OCI-LY1 (cell line): Measurements from ENCODE around the gene UGT1A4.
"Not testable (repeated sequence)": the region's sequence is repeated elsewhere in the genome, so short reads cannot be mapped to it uniquely, and the experiment has no call there.

Experiments used
- H2AFZ ChIP-seq: fragments of 200-600 bp; sonication (generic), shearing (Covaris generic); 2 replicates; pipeline ENCODE4 v1.6.0; 2014; ENCODE audit warnings: antibody characterized with exemption, mild to moderate bottlenecking, low read length
- H3F3A ChIP-seq: fragments of 200-600 bp; sonication (generic), shearing (Covaris generic); 2 replicates; pipeline ENCODE4 v1.6.0; 2014; ENCODE audit warnings: mild to moderate bottlenecking, antibody characterized with exemption, low read length, moderate library complexity; ENCODE audit not compliant: insufficient read depth
- H3K27ac ChIP-seq: fragments of 200-600 bp; sonication (generic); 2 replicates; pipeline ENCODE4 v1.5.1; 2014; ENCODE audit warnings: low read length, mixed run types, mild to moderate bottlenecking, low read depth; ENCODE audit not compliant: poor library complexity, severe bottlenecking
- H3K27me3 ChIP-seq: fragments of 200-600 bp; sonication (generic); 2 replicates; pipeline ENCODE4 v1.6.0; 2014; ENCODE audit warnings: antibody characterized with exemption, mild to moderate bottlenecking, low read length, moderate library complexity; ENCODE audit not compliant: insufficient read depth
- H3K36me3 ChIP-seq: fragments of 200-600 bp; sonication (generic); 2 replicates; pipeline ENCODE4 v1.6.1; 2014; ENCODE audit warnings: mild to moderate bottlenecking, antibody characterized with exemption, low read length, moderate library complexity, mixed read lengths; ENCODE audit not compliant: insufficient read depth
- H3K4me1 ChIP-seq: fragments of 200-600 bp; sonication (generic); 2 replicates; pipeline ENCODE4 v1.5.1; 2014; ENCODE audit warnings: mild to moderate bottlenecking, low read length, moderate library complexity; ENCODE audit not compliant: insufficient read depth, severe bottlenecking
- H3K4me2 ChIP-seq: fragments of 200-600 bp; sonication (generic), shearing (Covaris generic); 2 replicates; pipeline ENCODE4 v1.6.1; 2014; ENCODE audit warnings: low read length
- H3K4me3 ChIP-seq: fragments of 200-600 bp; sonication (generic); 2 replicates; pipeline ENCODE4 v1.5.1; 2014; ENCODE audit warnings: low read length, low read depth, mild to moderate bottlenecking, mixed read lengths; ENCODE audit not compliant: poor library complexity, severe bottlenecking
- H3K79me2 ChIP-seq: fragments of 200-600 bp; shearing (Covaris generic); 2 replicates; pipeline ENCODE4 v1.6.1; 2016; ENCODE audit warnings: mixed run types, low read length, mixed read lengths; ENCODE audit not compliant: insufficient read depth
- H3K9ac ChIP-seq: fragments of 200-600 bp; sonication (generic), shearing (Covaris generic); 2 replicates; pipeline ENCODE4 v1.6.1; 2014; ENCODE audit warnings: mild to moderate bottlenecking, low read length, mixed read lengths
- H3K9me2 ChIP-seq: fragments of 200-600 bp; sonication (generic), shearing (Covaris generic); 2 replicates; pipeline ENCODE4 v1.6.1; 2014; ENCODE audit warnings: low read depth, mild to moderate bottlenecking, low read length, mixed read lengths
- H3K9me3 ChIP-seq: fragments of 200-600 bp; shearing (Covaris generic); 2 replicates; pipeline ENCODE4 v1.6.1; 2014; ENCODE audit warnings: low read length, mixed read lengths
- H4K20me1 ChIP-seq: fragments of 200-600 bp; sonication (generic), shearing (Covaris generic); 2 replicates; pipeline ENCODE4 v1.6.0; 2016; ENCODE audit warnings: mild to moderate bottlenecking, low read length; ENCODE audit not compliant: insufficient read depth
- EZH2 ChIP-seq: fragments of 200-600 bp; sonication (generic), shearing (Covaris generic); IDR thresholded peaks from 2 replicates; pipeline ENCODE4 v1.8.0; 2017; ENCODE audit warnings: borderline replicate concordance, mixed run types, mild to moderate bottlenecking, antibody characterized with exemption, low read length, moderate library complexity, mixed read lengths
- TF ChIP-seq, protein P1 (sequence below): fragments of 200-600 bp; sonication (generic), shearing (Covaris generic); IDR thresholded peaks from 2 replicates; pipeline ENCODE4 v1.5.1; 2017; ENCODE audit warnings: mild to moderate bottlenecking, antibody characterized with exemption, low read length, moderate library complexity, mixed read lengths

UGT1A4 gene

GRCh38 chr2:233746475-233747282, 28.1 kb downstream of the UGT1A4 start:
- Histone ChIP-seq H2AFZ (no peak overlapping the region), H3K4me3 (no peak overlapping the region), H3K4me1 (no peaks in the 10 kb centered on the region), H3K27me3 (no peaks in the 10 kb centered on the region), H3K9ac (no peak overlapping the region), H3K36me3 (no peaks in the 10 kb centered on the region), H3F3A (no peaks in the 10 kb centered on the region), H3K9me2 (no peaks in the 10 kb centered on the region), H4K20me1 (no peaks in the 10 kb centered on the region), H3K79me2 (no peaks in the 10 kb centered on the region), H3K4me2 (no peak overlapping the region), H3K27ac (no peak overlapping the region), H3K9me3 (no peaks in the 10 kb centered on the region)
- TF ChIP-seq, protein P1, sequence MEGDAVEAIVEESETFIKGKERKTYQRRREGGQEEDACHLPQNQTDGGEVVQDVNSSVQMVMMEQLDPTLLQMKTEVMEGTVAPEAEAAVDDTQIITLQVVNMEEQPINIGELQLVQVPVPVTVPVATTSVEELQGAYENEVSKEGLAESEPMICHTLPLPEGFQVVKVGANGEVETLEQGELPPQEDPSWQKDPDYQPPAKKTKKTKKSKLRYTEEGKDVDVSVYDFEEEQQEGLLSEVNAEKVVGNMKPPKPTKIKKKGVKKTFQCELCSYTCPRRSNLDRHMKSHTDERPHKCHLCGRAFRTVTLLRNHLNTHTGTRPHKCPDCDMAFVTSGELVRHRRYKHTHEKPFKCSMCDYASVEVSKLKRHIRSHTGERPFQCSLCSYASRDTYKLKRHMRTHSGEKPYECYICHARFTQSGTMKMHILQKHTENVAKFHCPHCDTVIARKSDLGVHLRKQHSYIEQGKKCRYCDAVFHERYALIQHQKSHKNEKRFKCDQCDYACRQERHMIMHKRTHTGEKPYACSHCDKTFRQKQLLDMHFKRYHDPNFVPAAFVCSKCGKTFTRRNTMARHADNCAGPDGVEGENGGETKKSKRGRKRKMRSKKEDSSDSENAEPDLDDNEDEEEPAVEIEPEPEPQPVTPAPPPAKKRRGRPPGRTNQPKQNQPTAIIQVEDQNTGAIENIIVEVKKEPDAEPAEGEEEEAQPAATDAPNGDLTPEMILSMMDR = no peak
- no peak for TF ChIP-seq EZH2

GRCh38 chr2:233747283-233747544, 28.7 kb downstream of the UGT1A4 start:
- Histone ChIP-seq H3K79me2 (no peaks in the 10 kb centered on the region), H3K4me3 (no peak overlapping the region), H4K20me1 (no peaks in the 10 kb centered on the region), H2AFZ (no peak overlapping the region), H3K9ac (no peak overlapping the region), H3K27me3 (no peaks in the 10 kb centered on the region), H3F3A (no peaks in the 10 kb centered on the region), H3K27ac (no peak overlapping the region), H3K36me3 (no peaks in the 10 kb centered on the region), H3K9me3 (no peaks in the 10 kb centered on the region), H3K4me2 (no peak overlapping the region), H3K9me2 (no peaks in the 10 kb centered on the region), H3K4me1 (no peaks in the 10 kb centered on the region)
- TF ChIP-seq, protein P1 = no peak
- no peak for TF ChIP-seq EZH2

DNA sequence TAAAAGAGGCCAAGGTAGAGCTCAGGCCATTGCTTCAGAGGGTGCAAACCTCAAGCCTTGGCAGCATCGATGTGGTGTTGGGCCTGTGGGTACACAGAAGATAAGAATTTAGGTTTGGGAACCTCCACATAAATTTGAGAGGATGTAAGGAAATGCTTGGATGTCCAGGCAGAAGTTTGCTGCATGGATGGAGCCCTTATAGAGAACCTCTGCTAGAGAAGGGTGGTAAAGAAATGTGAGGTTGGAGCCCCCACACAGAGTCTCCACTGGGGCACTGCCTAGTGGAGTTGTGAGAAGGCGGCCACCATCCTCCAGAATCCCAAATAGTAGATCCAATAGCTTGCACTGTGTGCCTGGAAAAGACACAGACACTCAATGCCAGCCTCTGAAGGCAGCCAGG, 32.2 kb downstream of the UGT1A4 start:
- not testable (repeated sequence) for H3K79me2 ChIP-seq, H3K36me3 ChIP-seq, H4K20me1 ChIP-seq, H3K4me1 ChIP-seq, H3K9ac ChIP-seq, H3K9me3 ChIP-seq, H3K4me2 ChIP-seq, H3K27ac ChIP-seq, H2AFZ ChIP-seq, H3K9me2 ChIP-seq, H3F3A ChIP-seq, H3K4me3 ChIP-seq, H3K27me3 ChIP-seq

- H3K79me2 ChIP-seq, H3F3A ChIP-seq, H3K9me2 ChIP-seq: not testable (repeated sequence)
These were observed 32.9 kb downstream of the UGT1A4 start for GRCh38 chr2:233751212-233752009.

More at GRCh38 chr2:233751212-233752009, 32.9 kb downstream of the UGT1A4 start:
- H3K36me3 ChIP-seq, H3K9ac ChIP-seq, H3K4me2 ChIP-seq, H3K9me3 ChIP-seq, H4K20me1 ChIP-seq, H3K27me3 ChIP-seq, H2AFZ ChIP-seq, H3K4me3 ChIP-seq, H3K27ac ChIP-seq, H3K4me1 ChIP-seq: not testable (repeated sequence)
